GM13976 (cell line): Measurements from ENCODE around the gene CHD3.
A peak's percentile ranks its signal among the peaks of the same experiment; 100 is the strongest.
"Not testable (repeated sequence)": the region's sequence is repeated elsewhere in the genome, so short reads cannot be mapped to it uniquely, and the experiment has no call there.

ENCODE experiments used
- DNase-seq: peaks from one replicate; pipeline ENCODE4 v3.0.0; 2012; ENCODE audit warnings: low spot score
- in situ Hi-C: fragments of 300-500 bp; cut with MboI; formaldehyde crosslinking; loops from one replicate; pipeline ENCODE4 v1.12.0; 2022; ENCODE audit warnings: low sequenced_read_pairs, mixed read lengths, inconsistent platforms; ENCODE audit not compliant: unreplicated experiment
- TF ChIP-seq, protein P1 (sequence below): IDR thresholded peaks from 2 replicates; pipeline ENCODE4 v1.5.1; 2012; ENCODE audit warnings: borderline replicate concordance, mild to moderate bottlenecking; ENCODE audit not compliant: insufficient read depth; ENCODE audit errors: extremely low read depth, missing control alignments, control extremely low read depth

CHD3 gene

GRCh38 chr17:7857713-7858521 lies 30.7 kb upstream of the CHD3 start, which contains the start of gene CYB5D1:
Gene CYB5D1 (plus strand): TSS chr17:7858003. CDS start chr17:7858135, 132 bp downstream.
- DNase-seq: peak; percentile 83
- TF ChIP-seq, protein P1, sequence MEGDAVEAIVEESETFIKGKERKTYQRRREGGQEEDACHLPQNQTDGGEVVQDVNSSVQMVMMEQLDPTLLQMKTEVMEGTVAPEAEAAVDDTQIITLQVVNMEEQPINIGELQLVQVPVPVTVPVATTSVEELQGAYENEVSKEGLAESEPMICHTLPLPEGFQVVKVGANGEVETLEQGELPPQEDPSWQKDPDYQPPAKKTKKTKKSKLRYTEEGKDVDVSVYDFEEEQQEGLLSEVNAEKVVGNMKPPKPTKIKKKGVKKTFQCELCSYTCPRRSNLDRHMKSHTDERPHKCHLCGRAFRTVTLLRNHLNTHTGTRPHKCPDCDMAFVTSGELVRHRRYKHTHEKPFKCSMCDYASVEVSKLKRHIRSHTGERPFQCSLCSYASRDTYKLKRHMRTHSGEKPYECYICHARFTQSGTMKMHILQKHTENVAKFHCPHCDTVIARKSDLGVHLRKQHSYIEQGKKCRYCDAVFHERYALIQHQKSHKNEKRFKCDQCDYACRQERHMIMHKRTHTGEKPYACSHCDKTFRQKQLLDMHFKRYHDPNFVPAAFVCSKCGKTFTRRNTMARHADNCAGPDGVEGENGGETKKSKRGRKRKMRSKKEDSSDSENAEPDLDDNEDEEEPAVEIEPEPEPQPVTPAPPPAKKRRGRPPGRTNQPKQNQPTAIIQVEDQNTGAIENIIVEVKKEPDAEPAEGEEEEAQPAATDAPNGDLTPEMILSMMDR: no peak
- in situ Hi-C loops: no loop called here

DNA sequence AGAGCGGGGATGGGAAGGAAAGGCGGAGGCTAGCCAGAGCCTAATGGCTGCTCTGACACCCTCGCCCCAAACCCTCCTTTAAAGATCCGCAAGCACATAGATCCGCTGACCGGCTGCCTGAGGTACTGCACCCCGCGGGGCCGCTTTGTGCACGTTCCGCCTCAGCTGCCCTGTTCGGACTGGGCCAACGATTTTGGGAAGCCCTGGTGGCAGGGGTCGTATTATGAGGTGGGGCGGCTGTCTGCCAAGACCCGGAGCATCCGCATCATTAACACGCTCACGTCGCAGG lies 30.1 kb upstream of the CHD3 start:
- TF ChIP-seq, protein P1: peak; percentile 6
- in situ Hi-C loops: no loop called here
- DNase-seq: no peak

GRCh38 chr17:7859028-7859427 lies 29.6 kb upstream of the CHD3 start:
- TF ChIP-seq, protein P1: no peak
- in situ Hi-C loops: no loop called here
- no peak for DNase-seq

- DNase-seq: no peak
- in situ Hi-C loops: no loop called here
These were observed 25.7 kb upstream of the CHD3 start for GRCh38 chr17:7862692-7863437.

GRCh38 chr17:7864384-7864783 lies 24.2 kb upstream of the CHD3 start:
- in situ Hi-C loops, DNase-seq: not testable (repeated sequence)

More at GRCh38 chr17:7862692-7863437, 25.7 kb upstream of the CHD3 start:
- TF ChIP-seq, protein P1: peak; percentile 55

- DNase-seq: no peak
- in situ Hi-C loops: no loop called here
- TF ChIP-seq, protein P1: no peak
These were observed 23.5 kb upstream of the CHD3 start for GRCh38 chr17:7864995-7865650.

- no peak for DNase-seq
- TF ChIP-seq, protein P1: no peak
- in situ Hi-C loops: no loop called here
These were observed 20.7 kb upstream of the CHD3 start for GRCh38 chr17:7867881-7868329.
